Measurements from ENCODE around the gene LSM3. TPM values are rescaled to one million over a fixed set of nuclear protein-coding genes. Genes with fewer than 3 reads are reported as not detected.

LSM3 gene
- total RNA-seq, 1 donor from 2014 or later = 9.5 TPM

DNA sequence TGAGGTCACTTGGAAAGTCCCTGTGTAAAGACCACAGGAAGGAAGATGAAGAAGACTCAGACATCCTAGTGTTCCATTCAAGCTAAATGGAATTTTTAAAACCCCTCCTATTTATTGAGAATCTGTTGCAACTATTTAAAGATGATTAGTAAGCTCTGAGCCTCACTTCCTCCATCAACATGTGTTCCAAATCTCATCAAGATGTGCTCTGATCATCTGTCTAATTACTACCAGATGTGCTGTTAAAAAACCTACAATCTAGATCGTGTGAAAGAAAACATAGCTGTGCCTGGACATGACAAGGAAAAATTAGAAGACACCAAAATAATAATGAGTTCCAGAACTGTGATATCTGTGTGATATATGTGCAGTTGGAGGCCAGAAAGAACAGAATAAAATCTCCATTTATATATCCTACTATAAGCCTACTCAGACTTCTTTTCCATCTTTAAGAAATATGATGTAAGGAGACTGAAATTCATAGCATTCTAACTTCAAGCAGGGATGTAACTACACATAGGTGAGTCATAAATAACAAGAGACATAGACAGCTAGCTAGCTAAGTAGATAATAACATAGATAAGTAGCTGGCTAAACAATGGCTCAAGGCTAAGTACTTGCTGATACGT lies 8.0 kb upstream of the LSM3 start:
- FAIRE-seq (no peak), DNase-seq (ENCODE audit: low read depth) (peak; percentile 81)
- Histone ChIP-seq H3K27me3 (ENCODE audit: insufficient read depth, low read length) (no peaks in the 10 kb centered on the region), H3K4me1 (ENCODE audit: insufficient read depth, low read length) (peaks cover 19% of the 10 kb centered on the region), H4K20me1 (ENCODE audit: insufficient read depth, low read length) (peaks cover 33% of the 10 kb centered on the region), H3K4me3 (ENCODE audit: insufficient read depth, low read depth, low read length) (no peak overlapping the region), H3K27ac (ENCODE audit: low read depth, low read length) (peak overlapping the region; percentile 75), H3K36me3 (ENCODE audit: insufficient read depth, low read length) (peaks cover 46% of the 10 kb centered on the region), H3K9ac (ENCODE audit: low read length) (peak overlapping the region; percentile 0), H3K9me3 (ENCODE audit: insufficient read depth, low read depth, low read length) (no peaks in the 10 kb centered on the region), H2AFZ (ENCODE audit: low read depth, low read length) (no peak overlapping the region), H3K4me2 (ENCODE audit: low read length) (peak overlapping the region; percentile 49), H3K79me2 (ENCODE audit: insufficient read depth, low read length) (peaks cover 28% of the 10 kb centered on the region)
- Mint-ChIP-seq H3K27me3 (ENCODE audit: low read depth, unreplicated experiment) (no peaks in the 10 kb centered on the region), H3K27ac (ENCODE audit: unreplicated experiment) (peak overlapping the region; percentile 93), H3K4me3 (ENCODE audit: unreplicated experiment) (peak overlapping the region; percentile 34), H3K4me1 (ENCODE audit: low read depth, unreplicated experiment) (peaks cover 30% of the 10 kb centered on the region), H3K36me3 (ENCODE audit: low read depth, unreplicated experiment) (peaks cover 38% of the 10 kb centered on the region), H3K9me3 (ENCODE audit: unreplicated experiment) (no peaks in the 10 kb centered on the region)
- TF ChIP-seq EZH2 (IDR thresholded peaks at IDR 0.05; ENCODE audit: insufficient read depth, low read length) = no peak
- TF ChIP-seq, protein P1, sequence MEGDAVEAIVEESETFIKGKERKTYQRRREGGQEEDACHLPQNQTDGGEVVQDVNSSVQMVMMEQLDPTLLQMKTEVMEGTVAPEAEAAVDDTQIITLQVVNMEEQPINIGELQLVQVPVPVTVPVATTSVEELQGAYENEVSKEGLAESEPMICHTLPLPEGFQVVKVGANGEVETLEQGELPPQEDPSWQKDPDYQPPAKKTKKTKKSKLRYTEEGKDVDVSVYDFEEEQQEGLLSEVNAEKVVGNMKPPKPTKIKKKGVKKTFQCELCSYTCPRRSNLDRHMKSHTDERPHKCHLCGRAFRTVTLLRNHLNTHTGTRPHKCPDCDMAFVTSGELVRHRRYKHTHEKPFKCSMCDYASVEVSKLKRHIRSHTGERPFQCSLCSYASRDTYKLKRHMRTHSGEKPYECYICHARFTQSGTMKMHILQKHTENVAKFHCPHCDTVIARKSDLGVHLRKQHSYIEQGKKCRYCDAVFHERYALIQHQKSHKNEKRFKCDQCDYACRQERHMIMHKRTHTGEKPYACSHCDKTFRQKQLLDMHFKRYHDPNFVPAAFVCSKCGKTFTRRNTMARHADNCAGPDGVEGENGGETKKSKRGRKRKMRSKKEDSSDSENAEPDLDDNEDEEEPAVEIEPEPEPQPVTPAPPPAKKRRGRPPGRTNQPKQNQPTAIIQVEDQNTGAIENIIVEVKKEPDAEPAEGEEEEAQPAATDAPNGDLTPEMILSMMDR (IDR thresholded peaks at IDR 0.05; ENCODE audit: insufficient read depth, low read depth, low read length) = no peak

DNA sequence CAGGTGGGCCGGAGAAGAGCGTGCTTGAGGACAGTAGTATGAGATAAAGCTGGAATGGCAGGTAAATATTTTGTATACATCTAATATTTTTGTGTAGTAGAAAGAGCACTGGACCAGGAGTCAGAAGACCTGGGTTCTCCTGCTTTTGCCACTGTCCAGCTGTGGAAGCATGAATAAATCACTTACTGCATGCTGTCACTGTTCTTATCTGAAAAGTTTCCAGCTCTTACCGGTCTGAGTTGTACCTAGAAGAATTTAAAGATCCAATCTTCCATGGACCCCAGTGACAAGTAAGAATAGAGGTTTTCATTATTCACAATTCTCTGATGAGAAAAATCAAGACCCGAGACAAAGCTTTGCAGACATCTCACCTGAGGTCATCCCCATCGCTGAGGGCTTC lies 6.1 kb upstream of the LSM3 start:
- no peak overlapping the region for H3K9ac ChIP-seq (ENCODE audit: low read length)
- H3K27ac Mint-ChIP-seq (ENCODE audit: unreplicated experiment) = no peak overlapping the region
- H3K9me3 ChIP-seq (ENCODE audit: insufficient read depth, low read depth, low read length) = no peaks in the 10 kb centered on the region
- H3K9me3 Mint-ChIP-seq (ENCODE audit: unreplicated experiment) = no peaks in the 10 kb centered on the region
- H3K36me3 Mint-ChIP-seq (ENCODE audit: low read depth, unreplicated experiment) = peaks cover 27% of the 10 kb centered on the region
- no peak overlapping the region for H3K27ac ChIP-seq (ENCODE audit: low read depth, low read length)
- no peaks in the 10 kb centered on the region for H3K27me3 Mint-ChIP-seq (ENCODE audit: low read depth, unreplicated experiment)
- TF ChIP-seq EZH2 (IDR thresholded peaks at IDR 0.05; ENCODE audit: insufficient read depth, low read length) = no peak
- TF ChIP-seq, protein P1 (IDR thresholded peaks at IDR 0.05; ENCODE audit: insufficient read depth, low read depth, low read length) = no peak
- peaks cover 46% of the 10 kb centered on the region for H3K79me2 ChIP-seq (ENCODE audit: insufficient read depth, low read length)
- no peak overlapping the region for H3K4me2 ChIP-seq (ENCODE audit: low read length)
- FAIRE-seq (no peak), DNase-seq (ENCODE audit: low read depth) (no peak)
- peaks cover 39% of the 10 kb centered on the region for H3K36me3 ChIP-seq (ENCODE audit: insufficient read depth, low read length)
- H3K4me3 Mint-ChIP-seq (ENCODE audit: unreplicated experiment) = no peak overlapping the region
- H3K4me1 Mint-ChIP-seq (ENCODE audit: low read depth, unreplicated experiment) = peaks cover 34% of the 10 kb centered on the region
- peaks cover 40% of the 10 kb centered on the region for H4K20me1 ChIP-seq (ENCODE audit: insufficient read depth, low read length)
- no peaks in the 10 kb centered on the region for H3K27me3 ChIP-seq (ENCODE audit: insufficient read depth, low read length)
- H3K4me1 ChIP-seq (ENCODE audit: insufficient read depth, low read length) = peaks cover 28% of the 10 kb centered on the region
- H2AFZ ChIP-seq (ENCODE audit: low read depth, low read length) = no peak overlapping the region
- H3K4me3 ChIP-seq (ENCODE audit: insufficient read depth, low read depth, low read length) = no peak overlapping the region

DNA sequence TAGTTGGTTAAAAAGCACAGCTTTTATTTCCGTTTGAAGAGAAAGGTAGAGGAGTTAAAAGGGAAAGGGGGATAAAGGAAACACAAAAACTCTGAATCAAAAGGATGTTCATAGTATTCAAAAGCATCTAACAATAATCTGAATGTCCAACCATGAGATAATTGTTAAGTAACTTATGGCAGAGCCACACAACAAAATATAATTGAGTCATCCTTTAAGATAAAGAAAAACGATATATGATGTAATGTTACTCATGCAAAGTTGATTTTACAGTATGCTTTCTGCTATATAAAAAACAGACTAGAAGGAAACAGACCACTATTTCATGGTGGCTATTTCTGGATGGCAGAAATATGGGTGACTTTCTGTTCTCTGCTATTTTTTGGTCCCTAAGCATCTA lies 4.1 kb upstream of the LSM3 start:
- no peak overlapping the region for H3K27ac Mint-ChIP-seq (ENCODE audit: unreplicated experiment)
- no peak overlapping the region for H3K27ac ChIP-seq (ENCODE audit: low read depth, low read length)
- no peak overlapping the region for H3K9ac ChIP-seq (ENCODE audit: low read length)
- H3K36me3 ChIP-seq (ENCODE audit: insufficient read depth, low read length) = peaks cover 19% of the 10 kb centered on the region
- peaks cover 61% of the 10 kb centered on the region for H3K79me2 ChIP-seq (ENCODE audit: insufficient read depth, low read length)
- peaks cover 39% of the 10 kb centered on the region for H3K4me1 Mint-ChIP-seq (ENCODE audit: low read depth, unreplicated experiment)
- H3K4me3 Mint-ChIP-seq (ENCODE audit: unreplicated experiment) = no peak overlapping the region
- H2AFZ ChIP-seq (ENCODE audit: low read depth, low read length) = no peak overlapping the region
- FAIRE-seq (no peak), DNase-seq (ENCODE audit: low read depth) (no peak)
- TF ChIP-seq EZH2 (IDR thresholded peaks at IDR 0.05; ENCODE audit: insufficient read depth, low read length) = no peak
- TF ChIP-seq, protein P1 (IDR thresholded peaks at IDR 0.05; ENCODE audit: insufficient read depth, low read depth, low read length) = no peak
- no peaks in the 10 kb centered on the region for H3K27me3 ChIP-seq (ENCODE audit: insufficient read depth, low read length)
- no peak overlapping the region for H3K4me3 ChIP-seq (ENCODE audit: insufficient read depth, low read depth, low read length)
- H3K36me3 Mint-ChIP-seq (ENCODE audit: low read depth, unreplicated experiment) = peaks cover 16% of the 10 kb centered on the region
- peaks cover 37% of the 10 kb centered on the region for H3K4me1 ChIP-seq (ENCODE audit: insufficient read depth, low read length)
- no peaks in the 10 kb centered on the region for H3K27me3 Mint-ChIP-seq (ENCODE audit: low read depth, unreplicated experiment)
- H3K9me3 ChIP-seq (ENCODE audit: insufficient read depth, low read depth, low read length) = no peaks in the 10 kb centered on the region
- peaks cover 43% of the 10 kb centered on the region for H4K20me1 ChIP-seq (ENCODE audit: insufficient read depth, low read length)
- H3K4me2 ChIP-seq (ENCODE audit: low read length) = peak overlapping the region; percentile 28
- no peaks in the 10 kb centered on the region for H3K9me3 Mint-ChIP-seq (ENCODE audit: unreplicated experiment)

Measured in astrocyte (in vitro differentiated cells and primary cell).